Fibroblast of skin of scalp (primary cell): ENCODE data around the gene ADCY3.
"Not testable (repeated sequence)": the region's sequence is repeated elsewhere in the genome, so short reads cannot be mapped to it uniquely, and the experiment has no call there.

Experiments
- DNase-seq: peaks from one replicate; pipeline ENCODE4 v3.0.0-alpha.2; 2013

ADCY3 gene

GRCh38 chr2:24809316-24810007 is 110.6 kb downstream of the ADCY3 start:
- DNase-seq = no peak

GRCh38 chr2:24806661-24807036 is 113.4 kb downstream of the ADCY3 start:
- no peak for DNase-seq

- DNase-seq = not testable (repeated sequence)
These were observed 114.0 kb downstream of the ADCY3 start for GRCh38 chr2:24805811-24806660.

- DNase-seq = not testable (repeated sequence)
These were observed 119.5 kb downstream of the ADCY3 start for GRCh38 chr2:24800487-24800886.

GRCh38 chr2:24797644-24798043 is 122.4 kb downstream of the ADCY3 start:
- DNase-seq = no peak

GRCh38 chr2:24793761-24794435 is 126.1 kb downstream of the ADCY3 start:
- peak; percentile 35 for DNase-seq

- peak; percentile 97 for DNase-seq
These were observed 126.9 kb downstream of the ADCY3 start, which contains the start of the genes CENPO and PTRHD1 for GRCh38 chr2:24792874-24793760. Gene CENPO, plus strand, starts transcription at chr2:24793425. Its CDS starts 495 bp downstream, at chr2:24793920. Gene PTRHD1, minus strand, starts transcription at chr2:24793391. Its CDS starts 14 bp downstream, at chr2:24793377.

- no peak for DNase-seq
These were observed 127.5 kb downstream of the ADCY3 start for GRCh38 chr2:24792542-24792873.

GRCh38 chr2:24791452-24791851 is 128.6 kb downstream of the ADCY3 start:
- no peak for DNase-seq

- DNase-seq = no peak
These were observed 131.2 kb downstream of the ADCY3 start for GRCh38 chr2:24788816-24789215.

GRCh38 chr2:24787532-24787931 is 132.5 kb downstream of the ADCY3 start:
- no peak for DNase-seq

- no peak for DNase-seq
These were observed 134.2 kb downstream of the ADCY3 start for GRCh38 chr2:24785671-24786321.

- DNase-seq = no peak
These were observed 136.4 kb downstream of the ADCY3 start for GRCh38 chr2:24783641-24784040.

GRCh38 chr2:24779116-24779515 is 140.9 kb downstream of the ADCY3 start:
- no peak for DNase-seq

- DNase-seq = no peak
These were observed 145.7 kb downstream of the ADCY3 start for GRCh38 chr2:24774373-24774772.

- DNase-seq = peak; percentile 70
These were observed 148.1 kb downstream of the ADCY3 start for GRCh38 chr2:24771764-24772586.

- DNase-seq = no peak
These were observed 149.0 kb downstream of the ADCY3 start for GRCh38 chr2:24771061-24771460.
